Measurements from ENCODE around the gene SYT11. TPM values are rescaled to one million over a fixed set of nuclear protein-coding genes. Genes with fewer than 3 reads are reported as not detected.

SYT11 gene
- total and polyA plus RNA-seq, 2 of the 8 experiments (the other 6 are each of a cell fraction or from before 2014, with no cell fraction given) = 7.2 to 9.6 TPM

DNA sequence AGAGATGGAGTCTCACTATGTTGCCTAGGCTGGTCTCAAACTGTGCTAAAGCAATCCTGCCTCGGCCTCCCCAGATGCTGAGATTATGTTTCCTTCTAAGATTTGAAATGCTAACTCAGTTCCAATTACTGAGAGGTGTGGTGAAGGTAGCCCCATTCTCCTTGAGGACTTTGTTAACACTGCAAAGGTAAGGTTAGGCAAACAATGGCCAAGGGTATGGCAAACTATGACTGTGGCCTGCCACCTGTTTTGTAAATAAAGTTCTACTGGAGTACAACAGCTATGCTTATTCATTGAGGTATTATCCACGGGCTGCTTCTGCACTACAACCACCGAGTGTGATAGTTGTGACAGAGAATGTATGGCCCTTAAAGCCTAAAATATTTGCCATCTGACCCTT is 61.4 kb downstream of the SYT11 start:
- no peak for DNase-seq (ENCODE audit: low read depth in 1 of 2, low spot score in 2 of 2)
- peaks cover 40 to 99% (median 83%) of the 10 kb centered on the region in 4 experiments for H3K36me3 ChIP-seq (ENCODE audit: control insufficient read depth in 2 of 4, insufficient read depth in 4 of 4, low read length in 3 of 4)
- no peaks in the 10 kb centered on the region for H3K79me2 ChIP-seq (ENCODE audit: control insufficient read depth in 1 of 2, insufficient read depth in 2 of 2, low read length in 2 of 2)
- H4K5ac ChIP-seq (ENCODE audit: insufficient read length, low read depth, low read length) = no peak overlapping the region
- H3K56ac ChIP-seq (replicated peaks; ENCODE audit: insufficient read length, low read depth, low read length) = no peak overlapping the region
- H3K18ac ChIP-seq (ENCODE audit: extremely low read depth, low read length) = no peak overlapping the region
- H3K9ac ChIP-seq (replicated peaks in 1 of 4; ENCODE audit: extremely low read depth in 1 of 4, low read depth in 3 of 4, low read length in 3 of 4) = no peak overlapping the region
- H3K27ac ChIP-seq (ENCODE audit: low read depth, low read length) = no peak overlapping the region
- no peak overlapping the region for H3K4ac ChIP-seq (replicated peaks; ENCODE audit: insufficient read length, low read depth, low read length)
- no peak overlapping the region for H3K14ac ChIP-seq (ENCODE audit: insufficient read length)
- no peak for FAIRE-seq
- H2BK5ac ChIP-seq (ENCODE audit: low read depth, low read length) = no peak overlapping the region
- H2BK15ac ChIP-seq (ENCODE audit: low read length) = no peak overlapping the region
- no peak overlapping the region for H3K23ac ChIP-seq (ENCODE audit: insufficient read length)
- no peak overlapping the region for H2AK5ac ChIP-seq (ENCODE audit: low read depth, low read length)
- 96% methylated on average over 3 of the region's 3 CpGs; no CpG with 5 or more reads in 1 of the 2 experiments for WGBS, 2 experiments (ENCODE audit: extremely low coverage in 1 of 2, insufficient coverage in 1 of 2, insufficient read length in 1 of 2, insufficient replicate concordance in 2 of 2, low coverage in 1 of 2, low lambda C conversion rate in 2 of 2, missing lambda C conversion rate in 1 of 2)
- ChIA-PET CTCF (ENCODE audit: partially characterized antibody) (interaction anchor here (0.8 kb wide), 1 partner anchor 48 kb away, joined by 5 read pairs; no protein-coding TSS in a partner anchor), POLR2A (ENCODE audit: partially characterized antibody) (interaction anchor here (1.1 to 11.7 kb wide), 4 partner anchors 6 to 27 kb away, joined by 3 to 109 read pairs (median 32); partner anchors contain the start of gene KHDC4)
- H2BK120ac ChIP-seq (replicated peaks; ENCODE audit: low read depth, low read length) = no peak overlapping the region
- H3K79me1 ChIP-seq (ENCODE audit: low read depth, low read length) = no peaks in the 10 kb centered on the region; the same call in 1 of the 2 replicates
- no peak overlapping the region for H3K4me3 ChIP-seq (ENCODE audit: extremely low read depth in 1 of 4, insufficient read depth in 2 of 4, low read depth in 3 of 4, low read length in 4 of 4)
- no peak overlapping the region for H3K4me2 ChIP-seq (ENCODE audit: insufficient read depth in 1 of 2, low read depth in 2 of 2, low read length in 2 of 2)
- peaks cover 1 to 12% of the 10 kb centered on the region in 2 experiments for H4K20me1 ChIP-seq (replicated peaks in 1 of 2; ENCODE audit: control insufficient read depth in 1 of 2, insufficient read depth in 2 of 2, low read length in 2 of 2)
- no peaks in the 10 kb centered on the region for H3K23me2 ChIP-seq (ENCODE audit: low read depth, low read length)
- no peaks in the 10 kb centered on the region for H3K9me3 ChIP-seq (ENCODE audit: insufficient read depth in 2 of 2, low read depth in 1 of 2, low read length in 1 of 2)
- no peak overlapping the region for H2BK20ac ChIP-seq (ENCODE audit: low read length)
- H4K91ac ChIP-seq (replicated peaks; ENCODE audit: insufficient read length, low read length) = no peak overlapping the region
- H3K4me1 ChIP-seq (replicated peaks in 1 of 4; ENCODE audit: control insufficient read depth in 3 of 4, insufficient read depth in 4 of 4, low read length in 3 of 4) = no peaks in the 10 kb centered on the region
- H4K8ac ChIP-seq (ENCODE audit: extremely low read depth, insufficient read depth, low read length) = no peak overlapping the region
- no peak overlapping the region for H2BK12ac ChIP-seq (ENCODE audit: low read depth, low read length)
- no peaks in the 10 kb centered on the region for H3K27me3 ChIP-seq (replicated peaks in 1 of 4; ENCODE audit: control insufficient read depth in 3 of 4, extremely low read depth in 1 of 4, insufficient read depth in 3 of 4, low read length in 3 of 4)
- H2AFZ ChIP-seq (ENCODE audit: low read length) = no peak overlapping the region
- TF ChIP-seq, protein P1, sequence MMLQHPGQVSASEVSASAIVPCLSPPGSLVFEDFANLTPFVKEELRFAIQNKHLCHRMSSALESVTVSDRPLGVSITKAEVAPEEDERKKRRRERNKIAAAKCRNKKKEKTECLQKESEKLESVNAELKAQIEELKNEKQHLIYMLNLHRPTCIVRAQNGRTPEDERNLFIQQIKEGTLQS (IDR thresholded peaks at IDR 0.05; ENCODE audit: insufficient read depth, low read depth, low read length) = no peak
- TF ChIP-seq RBBP5 (IDR thresholded peaks at IDR 0.05; ENCODE audit: borderline replicate concordance, low read depth, low read length) = no peak
- no peak for TF ChIP-seq SP4 (IDR thresholded peaks at IDR 0.05; ENCODE audit: low read length)
- no peak for TF ChIP-seq SP2 (IDR thresholded peaks at IDR 0.05; ENCODE audit: low read length)
- TF ChIP-seq TAF1 (IDR thresholded peaks at IDR 0.05; ENCODE audit: low read depth, low read length) = no peak
- no peak for TF ChIP-seq TBP (IDR thresholded peaks at IDR 0.05; ENCODE audit: low read depth, low read length)
